ENCODE measurements around the gene ALK.

DNA sequence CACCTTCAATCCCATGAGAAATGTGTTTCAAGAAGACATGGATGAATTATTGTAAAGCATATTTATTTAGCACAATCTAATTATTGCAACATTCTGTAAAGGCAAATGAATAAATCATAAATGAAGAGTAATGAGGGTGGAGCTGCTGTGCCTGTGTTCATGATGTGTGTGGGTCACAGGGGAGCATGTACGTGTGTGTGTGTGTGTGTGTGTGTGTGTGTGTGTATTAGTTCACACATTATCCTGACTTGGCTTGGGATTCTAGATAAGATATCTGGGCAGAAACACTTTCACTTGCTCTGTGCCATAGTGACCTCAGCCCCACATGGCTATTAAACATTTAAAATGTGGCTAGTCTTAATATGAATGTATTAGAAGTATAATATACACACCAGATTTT is 361.8 kb downstream of the ALK start:
- TF ChIP-seq FOXP2 (optimal IDR thresholded peaks at IDR 0.05; ENCODE audit: borderline replicate concordance, extremely low read depth, extremely low read length, insufficient read depth) (no peak), TAF1 (IDR thresholded peaks at IDR 0.05; ENCODE audit: borderline replicate concordance, insufficient read depth, low read length) (no peak), POLR2AphosphoS5 (IDR thresholded peaks at IDR 0.05; ENCODE audit: low read depth, low read length) (no peak)
